ENCODE data around the gene C3orf18.
A peak's percentile ranks its signal among the peaks of the same experiment; 100 is the strongest.

The C3orf18 gene

GRCh38 chr3:50603261-50604109 lies 35.9 kb upstream of the C3orf18 start:
- DNase-seq: no peak

GRCh38 chr3:50602595-50603191 lies 35.1 kb upstream of the C3orf18 start:
- DNase-seq: no peak

- peak; percentile 96 for DNase-seq
These were observed 33.5 kb upstream of the C3orf18 start for GRCh38 chr3:50600841-50601591.

- DNase-seq: peak; percentile 60
These were observed 32.7 kb upstream of the C3orf18 start for GRCh38 chr3:50600141-50600753.

GRCh38 chr3:50599716-50600118 lies 32.2 kb upstream of the C3orf18 start:
- no peak for DNase-seq

GRCh38 chr3:50599115-50599715 lies 31.7 kb upstream of the C3orf18 start:
- DNase-seq: no peak

- DNase-seq: no peak
These were observed 26.8 kb upstream of the C3orf18 start for GRCh38 chr3:50594253-50594785.

GRCh38 chr3:50592568-50592967 lies 25.0 kb upstream of the C3orf18 start:
- DNase-seq: no peak

- no peak for DNase-seq
These were observed 23.7 kb upstream of the C3orf18 start for GRCh38 chr3:50591196-50591741.

GRCh38 chr3:50588759-50589433 lies 21.3 kb upstream of the C3orf18 start:
- DNase-seq: no peak

GRCh38 chr3:50587806-50588758 lies 20.5 kb upstream of the C3orf18 start:
- DNase-seq: peak; percentile 93

GRCh38 chr3:50587373-50587772 lies 19.8 kb upstream of the C3orf18 start:
- DNase-seq: no peak

GRCh38 chr3:50586763-50587070 lies 19.2 kb upstream of the C3orf18 start:
- no peak for DNase-seq

GRCh38 chr3:50585919-50586762 lies 18.6 kb upstream of the C3orf18 start:
- no peak for DNase-seq

- no peak for DNase-seq
These were observed 16.8 kb upstream of the C3orf18 start for GRCh38 chr3:50584391-50584790.

- DNase-seq: no peak
These were observed 16.4 kb upstream of the C3orf18 start for GRCh38 chr3:50583897-50584296.

- DNase-seq: no peak
These were observed 14.5 kb upstream of the C3orf18 start for GRCh38 chr3:50582083-50582482.

GRCh38 chr3:50581459-50581842 lies 13.9 kb upstream of the C3orf18 start:
- no peak for DNase-seq

GRCh38 chr3:50580683-50581458 lies 13.3 kb upstream of the C3orf18 start:
- DNase-seq: no peak
